ELF-1 (cell line): Measurements from ENCODE around the gene PITRM1.

ENCODE experiments used
- DNase-seq: peaks from one replicate; pipeline ENCODE4 v3.0.0-alpha.2; 2016; ENCODE audit warnings: low read depth, low spot score

PITRM1 gene

DNA sequence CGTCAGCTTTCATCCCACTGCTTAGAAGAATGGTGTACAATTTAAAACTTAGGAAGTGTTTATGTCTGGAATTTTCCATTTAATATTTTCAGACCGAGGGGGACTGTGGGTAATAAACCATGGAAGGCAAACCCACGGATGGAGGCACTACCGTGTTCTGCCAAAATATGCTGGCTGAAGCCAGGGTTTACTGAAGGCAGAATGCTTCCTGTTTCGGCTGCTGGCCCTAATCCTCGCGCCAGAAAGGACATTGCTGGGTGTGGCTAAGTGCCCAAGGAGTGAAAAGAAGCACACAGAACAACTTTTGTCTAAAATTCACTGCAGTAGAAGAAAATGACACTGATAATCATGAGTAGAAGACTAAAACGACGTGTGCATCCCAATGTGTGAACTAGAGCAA is 32.3 kb downstream of the PITRM1 start:
- no peak for DNase-seq

DNA sequence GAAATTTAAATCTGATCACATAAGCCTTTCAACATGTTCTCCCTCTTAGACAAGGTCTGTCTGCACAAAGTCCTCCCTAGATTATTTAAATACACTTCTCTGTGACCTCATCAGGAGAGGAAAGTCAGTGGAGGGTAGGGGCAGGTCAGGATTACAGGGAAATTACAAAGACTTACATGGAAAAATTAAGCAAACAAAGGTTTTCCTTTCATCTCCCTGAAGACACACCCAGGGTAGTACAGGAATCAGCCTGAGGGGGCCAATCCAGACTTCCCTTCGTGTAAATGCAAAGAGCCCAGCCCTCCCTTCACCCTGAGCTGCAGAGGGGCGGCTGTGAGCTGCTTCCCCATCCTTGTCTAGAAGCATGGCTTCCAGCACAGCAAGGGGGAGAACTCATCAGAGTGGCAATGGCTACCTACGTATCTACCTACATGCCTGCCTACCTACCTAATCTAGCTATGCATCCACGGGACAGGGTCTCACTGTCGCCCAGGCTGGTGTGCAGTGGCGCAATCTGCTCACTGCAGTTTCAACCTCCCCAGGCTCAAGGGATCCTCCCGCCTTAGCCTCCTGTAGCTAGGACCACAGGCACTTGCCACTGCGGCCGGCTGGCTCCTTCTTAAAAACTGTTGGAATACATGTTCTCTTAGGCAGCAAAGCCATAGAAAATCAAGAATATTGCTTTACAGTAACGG is 33.2 kb downstream of the PITRM1 start:
- DNase-seq: peak; percentile 52

DNA sequence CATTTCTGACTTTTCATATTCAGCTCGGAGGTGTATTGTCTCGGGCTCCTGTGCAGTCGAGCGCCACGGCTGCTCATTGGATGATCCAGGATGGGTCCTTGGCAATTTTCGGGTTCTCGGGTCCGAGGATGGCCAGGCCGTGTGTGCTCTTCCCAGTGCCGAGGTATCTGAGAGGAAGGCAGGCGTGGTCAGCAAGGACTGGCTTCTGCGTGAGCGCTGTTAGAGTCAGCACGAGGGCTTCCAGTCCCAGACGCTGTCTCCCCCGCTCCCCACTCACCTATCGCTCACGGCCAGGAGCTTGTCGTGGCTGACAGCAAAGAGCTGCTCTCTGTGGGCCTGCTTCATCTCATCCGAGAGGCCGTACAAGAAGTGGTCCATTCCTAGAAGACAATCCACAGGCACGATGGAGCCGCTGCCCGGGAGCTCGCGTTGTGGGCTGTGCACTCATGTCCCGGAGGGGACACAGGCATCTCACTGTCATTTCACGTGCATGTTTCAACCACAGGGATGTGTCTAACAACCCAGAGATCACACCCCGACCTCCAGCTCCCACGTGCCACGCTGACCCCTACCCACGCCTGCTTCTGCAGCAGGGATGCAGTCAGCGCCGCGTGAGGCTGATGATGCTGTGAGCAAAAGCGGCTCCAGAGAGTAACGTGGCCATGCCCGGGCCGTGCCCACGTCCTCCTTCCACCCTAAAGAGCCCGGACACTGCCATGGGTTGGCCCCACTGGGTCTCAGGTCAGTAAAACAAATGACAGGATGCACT is 34.4 kb downstream of the PITRM1 start:
- no peak for DNase-seq

DNA sequence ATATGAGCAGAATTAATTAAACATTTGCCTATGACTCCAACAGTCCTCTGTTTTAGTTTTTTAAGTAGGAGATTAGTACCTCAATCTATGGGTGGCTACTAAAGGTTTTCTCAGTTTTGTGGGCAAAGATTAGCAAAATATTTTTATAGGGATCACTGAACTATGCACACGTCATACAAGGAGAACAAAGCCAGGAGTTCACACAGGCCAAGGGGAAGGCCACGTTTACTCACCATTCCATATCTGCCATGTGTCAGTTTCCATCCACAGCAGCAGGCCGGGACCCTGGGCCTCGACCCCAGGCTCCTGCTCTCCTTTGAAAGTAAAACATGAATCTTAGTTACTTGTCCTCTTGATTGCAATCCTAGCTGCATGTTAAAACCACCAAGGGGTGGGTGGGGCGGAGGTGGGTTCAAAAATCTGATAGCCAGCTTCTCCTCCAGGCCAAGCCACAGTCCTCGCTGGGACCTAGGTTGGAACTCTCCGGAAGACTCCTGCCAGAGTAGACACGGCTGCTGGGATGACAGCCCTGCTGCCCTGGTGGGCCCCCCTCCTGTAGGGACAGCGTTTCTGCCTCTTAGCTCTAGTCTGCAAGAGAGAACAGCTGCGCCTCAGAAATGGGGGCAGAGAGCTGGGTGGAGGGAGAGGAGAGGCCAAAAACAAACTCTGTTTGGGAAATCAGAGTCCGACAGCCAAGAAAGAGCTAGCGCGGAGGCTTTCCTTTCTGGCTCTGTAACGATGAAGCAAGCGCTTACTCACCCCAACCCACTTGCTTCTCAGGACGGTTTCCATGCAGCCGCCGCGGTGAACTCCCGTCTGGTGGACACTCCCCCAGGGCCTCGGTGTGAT is 35.6 kb downstream of the PITRM1 start:
- DNase-seq: no peak

DNA sequence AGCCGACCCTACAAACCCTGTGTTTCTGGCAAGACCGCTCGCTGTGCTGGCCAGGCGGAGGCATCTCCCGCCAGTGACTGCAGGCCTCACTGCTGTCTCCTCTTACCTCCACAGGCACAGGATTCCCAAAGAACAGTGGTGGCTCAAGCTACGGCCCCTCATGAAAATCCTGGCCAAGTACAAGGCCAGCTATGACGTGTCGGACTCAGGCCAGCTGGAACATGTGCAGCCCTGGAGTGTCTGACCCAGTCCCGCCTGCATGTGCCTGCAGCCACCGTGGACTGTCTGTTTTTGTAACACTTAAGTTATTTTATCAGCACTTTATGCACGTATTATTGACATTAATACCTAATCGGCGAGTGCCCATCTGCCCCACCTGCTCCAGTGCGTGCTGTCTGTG is 36.2 kb downstream of the PITRM1 start:
- no peak for DNase-seq

DNA sequence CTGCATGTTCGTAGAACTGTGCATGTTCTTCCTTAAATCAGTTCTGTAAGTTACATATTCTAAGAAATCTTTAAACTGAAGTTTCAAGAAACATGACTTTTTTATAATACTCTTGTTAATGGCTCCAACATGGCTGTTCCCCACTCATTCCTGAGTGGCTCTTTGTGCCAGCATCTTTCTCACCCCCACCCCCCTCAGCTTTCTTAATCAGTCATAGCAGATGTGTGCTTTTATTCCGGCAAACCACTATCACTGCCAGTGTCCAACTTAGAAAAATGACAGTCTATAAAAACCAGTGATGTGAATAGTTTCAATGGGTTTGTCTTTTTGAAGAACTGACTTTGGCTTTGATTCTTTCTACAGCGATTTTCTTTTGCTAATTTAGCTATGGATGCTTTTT is 37.6 kb downstream of the PITRM1 start:
- no peak for DNase-seq

DNA sequence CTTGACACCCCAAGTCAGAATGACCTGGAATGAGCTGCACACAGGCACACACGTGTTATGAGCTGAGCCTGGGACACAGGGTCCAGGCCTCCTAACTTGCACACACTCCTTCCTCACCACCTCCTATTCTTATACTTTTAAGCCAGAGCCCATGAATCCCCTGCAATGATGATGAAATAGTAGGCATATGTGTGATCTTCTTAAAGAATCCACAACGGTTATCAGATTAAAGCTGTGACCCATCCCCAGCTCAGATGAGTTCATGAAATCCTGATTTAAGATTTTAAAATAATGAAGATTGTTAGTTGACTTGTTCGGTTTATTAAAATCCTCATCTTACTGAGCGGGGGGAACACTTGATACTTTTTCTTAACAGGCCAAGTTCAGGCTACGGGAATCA is 38.6 kb downstream of the PITRM1 start:
- no peak for DNase-seq

DNA sequence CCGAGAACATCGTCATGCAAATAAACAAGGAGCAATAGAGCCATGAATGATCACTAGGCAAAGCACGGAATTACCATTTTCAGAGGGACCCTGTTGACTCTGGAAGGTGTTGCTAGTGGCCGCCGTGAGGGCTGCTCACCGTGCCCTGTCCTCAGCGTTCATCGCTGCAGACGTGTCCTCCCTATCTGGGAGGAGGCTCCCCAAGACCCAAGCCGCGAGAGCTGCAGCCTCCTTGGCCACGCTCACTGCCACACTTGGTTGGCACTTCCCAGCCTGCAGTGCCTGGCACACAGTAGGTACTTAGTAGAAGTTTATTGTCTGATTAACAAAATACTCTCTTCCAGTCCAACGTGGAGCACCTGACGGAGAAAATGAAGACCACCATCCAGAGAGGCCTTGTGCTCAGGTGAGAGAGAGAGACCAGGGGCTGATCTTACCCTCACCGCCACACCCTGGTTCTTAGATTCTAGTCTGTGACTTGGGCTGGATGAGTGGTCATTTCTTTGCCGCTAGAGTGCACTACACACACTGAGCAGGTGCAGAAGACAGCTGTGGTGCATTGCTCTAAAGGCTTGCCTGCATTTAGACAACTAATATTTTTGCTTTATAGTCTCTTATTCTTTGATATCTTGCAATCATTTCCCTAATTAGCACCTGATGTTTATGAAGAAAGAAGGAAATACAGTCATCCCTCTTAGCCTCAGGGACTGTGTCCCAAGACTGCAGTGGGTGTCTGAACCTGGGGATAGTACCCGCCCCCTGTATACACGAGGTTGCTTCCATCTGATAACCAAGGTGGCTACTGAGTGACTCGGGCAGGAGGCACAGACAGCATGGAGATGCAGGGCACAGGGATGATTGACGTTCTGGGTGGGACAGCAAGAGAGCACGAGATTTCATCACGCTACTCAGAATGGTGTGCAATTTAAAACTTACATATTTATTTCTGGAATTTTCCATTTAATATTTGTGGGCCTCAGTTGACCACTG is 40.3 kb downstream of the PITRM1 start:
- no peak for DNase-seq

DNA sequence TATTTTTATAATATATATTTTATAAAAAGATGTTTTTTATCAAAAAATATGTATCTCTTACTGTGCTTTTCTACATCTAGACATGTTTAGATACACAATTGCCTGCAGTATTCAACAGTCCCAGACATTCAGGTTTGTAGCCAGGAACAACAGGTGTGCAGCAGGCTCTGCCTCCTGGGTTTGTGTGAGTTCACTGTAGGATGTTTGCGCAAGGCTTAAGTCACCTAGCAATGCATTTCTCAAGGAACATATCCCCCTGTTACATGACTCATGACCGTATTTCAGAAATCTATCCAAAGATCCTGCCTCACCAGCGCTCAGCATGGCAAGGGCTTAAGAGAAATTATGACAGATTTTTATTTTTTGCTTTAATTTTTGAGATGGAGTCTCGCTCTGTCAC is 41.5 kb downstream of the PITRM1 start:
- no peak for DNase-seq

DNA sequence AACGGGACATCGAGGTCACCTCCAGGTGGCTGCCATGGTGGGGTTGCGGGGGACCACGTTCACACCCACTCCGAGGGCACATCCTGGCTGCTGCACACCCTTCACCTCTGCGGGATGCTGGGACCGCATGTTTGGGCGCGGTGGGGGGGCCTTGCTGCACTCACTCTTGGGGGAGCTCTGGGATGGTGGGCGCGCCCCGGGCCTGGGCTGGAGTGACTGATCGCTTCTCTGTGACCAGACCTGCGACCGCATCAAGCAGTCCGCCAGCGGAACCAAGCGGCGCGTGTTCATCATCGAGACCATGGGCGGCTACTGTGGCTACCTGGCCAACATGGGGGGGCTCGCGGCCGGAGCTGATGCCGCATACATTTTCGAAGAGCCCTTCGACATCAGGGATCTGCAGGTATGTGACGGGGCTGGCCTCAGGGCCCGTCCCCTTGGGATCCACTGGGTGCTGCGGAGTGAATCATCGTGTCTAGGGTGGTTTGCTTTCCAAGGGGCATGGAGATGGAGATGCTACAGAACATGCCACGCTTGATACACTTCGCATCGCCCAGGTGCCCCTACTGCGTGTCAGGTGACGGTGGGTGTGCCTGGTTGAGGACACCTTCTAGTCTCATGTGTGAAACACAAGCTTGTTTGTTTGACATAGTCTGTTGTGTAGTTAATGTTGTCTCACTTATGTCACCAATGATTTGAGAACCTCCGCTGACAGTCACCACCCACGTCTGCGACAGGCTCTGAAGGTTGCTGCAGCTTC is 42.8 kb downstream of the PITRM1 start:
- no peak for DNase-seq

DNA sequence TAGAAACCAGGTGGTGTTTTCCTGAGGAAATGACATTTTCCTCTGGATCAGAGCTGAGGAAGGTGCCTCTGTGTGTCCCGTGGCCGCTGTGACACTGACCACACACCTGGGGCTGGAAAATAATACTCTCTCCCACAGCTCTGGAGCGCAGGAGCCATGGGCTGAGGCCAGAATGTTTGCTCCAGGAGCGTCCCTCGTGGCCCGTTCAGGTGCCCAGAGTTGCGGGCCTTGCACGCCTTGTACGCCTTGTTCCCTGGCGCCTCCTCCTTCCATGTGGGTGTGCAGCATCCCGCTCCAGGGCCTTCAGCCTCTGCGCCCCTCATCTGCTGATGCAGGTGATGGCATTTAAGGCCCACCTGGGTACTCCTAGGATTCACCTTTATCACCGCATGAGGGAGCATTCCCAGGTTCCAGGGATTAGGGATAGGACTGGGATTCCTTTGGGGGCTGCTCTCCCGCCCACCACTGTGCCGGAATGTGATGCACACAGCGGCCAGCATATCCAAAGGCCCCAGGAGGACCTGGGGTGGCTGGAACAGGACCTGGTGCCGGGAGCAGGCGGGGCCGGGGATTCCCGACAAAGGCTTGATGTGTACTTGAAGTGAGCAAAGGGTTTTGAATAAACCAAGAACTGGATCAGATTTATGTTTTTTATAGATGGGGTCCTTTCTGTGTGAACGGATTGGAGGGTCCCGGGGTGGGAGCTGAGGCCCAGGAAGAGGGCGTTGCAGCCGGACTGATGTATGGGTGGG is 44.0 kb downstream of the PITRM1 start:
- no peak for DNase-seq

DNA sequence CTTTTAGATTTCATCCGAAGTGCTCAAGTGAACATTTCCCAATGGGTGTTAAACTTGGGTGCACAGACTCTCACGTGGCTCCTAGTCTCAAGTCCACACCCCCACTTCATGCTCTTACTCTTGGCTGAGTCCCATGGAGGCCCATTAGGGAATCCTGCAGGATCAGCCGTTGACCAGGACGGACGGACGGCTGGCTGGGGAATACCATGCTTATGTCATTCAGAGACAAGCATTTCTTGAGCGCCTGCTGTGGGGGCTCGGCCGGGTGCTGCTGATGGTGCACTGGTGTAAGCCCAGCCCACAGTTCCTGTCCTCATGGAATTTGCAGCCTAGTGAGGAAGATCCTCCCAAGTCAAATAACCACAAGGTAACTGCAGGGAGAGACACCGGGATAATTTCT is 44.7 kb downstream of the PITRM1 start:
- DNase-seq: no peak

DNA sequence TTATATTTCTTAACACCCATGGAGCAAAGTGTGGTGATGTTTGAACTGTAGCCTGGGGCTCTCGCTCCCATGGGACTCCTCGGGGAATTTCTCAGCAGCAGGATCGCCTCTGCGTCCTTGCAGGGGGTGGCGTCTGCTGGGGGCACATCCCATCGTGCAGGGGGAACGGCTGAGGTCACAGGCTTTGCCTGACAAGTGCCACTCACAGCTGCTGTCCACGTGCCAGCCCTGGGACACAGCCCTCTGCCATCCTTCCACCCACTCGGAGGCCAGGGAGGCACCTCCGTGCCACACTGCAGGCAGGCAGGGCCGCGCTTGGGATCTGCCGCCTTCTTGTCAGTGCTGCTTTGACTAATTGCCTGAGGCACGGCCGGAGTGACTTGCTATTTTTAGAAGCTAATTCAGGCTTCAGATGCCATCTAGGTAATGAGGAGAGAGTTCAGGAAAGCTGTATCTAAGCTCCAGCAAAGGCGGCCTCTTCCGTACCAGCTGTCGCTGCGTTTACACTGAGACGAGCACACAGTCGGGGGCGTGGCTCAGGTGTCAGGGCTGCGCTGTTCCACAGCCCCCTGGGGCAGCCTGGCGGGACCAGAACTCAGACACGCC is 45.7 kb downstream of the PITRM1 start:
- DNase-seq: peak; percentile 75

DNA sequence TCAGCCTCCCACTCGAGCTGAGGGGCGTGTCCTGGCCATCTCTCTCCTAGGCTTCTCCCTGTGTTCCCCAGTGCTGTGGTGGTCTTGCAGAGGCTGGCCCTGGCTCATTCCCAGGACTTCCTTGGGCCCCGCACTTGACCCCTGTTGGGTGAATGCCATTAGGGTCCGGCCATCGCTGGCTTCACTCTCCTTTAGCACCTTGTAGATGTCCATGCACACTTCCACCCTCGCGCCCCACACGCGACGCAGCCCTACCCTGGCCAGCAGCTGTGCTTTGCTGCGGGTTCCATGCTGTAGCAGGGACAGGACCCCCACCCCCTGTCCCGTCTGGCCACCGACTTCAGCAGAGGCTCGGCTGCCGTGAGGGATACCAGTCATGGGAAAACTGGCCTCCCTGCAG is 46.3 kb downstream of the PITRM1 start:
- no peak for DNase-seq

DNA sequence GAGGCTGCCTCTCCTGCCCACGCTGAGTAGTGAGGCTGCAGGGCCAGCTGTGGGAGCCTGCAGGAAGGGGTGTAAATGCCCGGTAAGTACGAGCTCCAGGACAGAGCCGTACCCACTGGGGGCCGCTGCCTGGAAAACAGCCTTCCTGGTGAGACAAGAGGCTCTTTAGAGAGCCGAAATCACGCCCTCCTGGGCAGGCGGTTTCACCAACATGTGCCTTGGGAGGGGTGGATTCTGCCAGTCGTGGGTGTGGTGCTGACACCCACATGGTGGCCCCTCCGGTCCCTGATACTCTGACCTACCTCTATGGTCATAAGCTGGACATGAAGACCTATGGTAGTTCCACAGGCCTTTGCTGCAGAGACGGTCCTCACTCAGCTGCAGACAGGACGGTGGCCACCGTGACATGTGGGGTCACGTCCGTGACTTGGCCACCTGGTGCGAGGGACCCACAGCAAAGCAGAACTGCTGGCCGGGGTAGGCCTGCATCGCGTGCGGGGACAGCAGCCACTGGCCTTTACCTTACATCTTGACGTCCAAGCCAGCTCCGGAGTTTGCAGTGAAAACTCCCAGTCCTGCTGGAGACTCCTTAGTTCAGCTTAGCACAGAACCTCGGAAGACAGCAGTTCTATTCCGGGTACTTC is 46.9 kb downstream of the PITRM1 start:
- no peak for DNase-seq

DNA sequence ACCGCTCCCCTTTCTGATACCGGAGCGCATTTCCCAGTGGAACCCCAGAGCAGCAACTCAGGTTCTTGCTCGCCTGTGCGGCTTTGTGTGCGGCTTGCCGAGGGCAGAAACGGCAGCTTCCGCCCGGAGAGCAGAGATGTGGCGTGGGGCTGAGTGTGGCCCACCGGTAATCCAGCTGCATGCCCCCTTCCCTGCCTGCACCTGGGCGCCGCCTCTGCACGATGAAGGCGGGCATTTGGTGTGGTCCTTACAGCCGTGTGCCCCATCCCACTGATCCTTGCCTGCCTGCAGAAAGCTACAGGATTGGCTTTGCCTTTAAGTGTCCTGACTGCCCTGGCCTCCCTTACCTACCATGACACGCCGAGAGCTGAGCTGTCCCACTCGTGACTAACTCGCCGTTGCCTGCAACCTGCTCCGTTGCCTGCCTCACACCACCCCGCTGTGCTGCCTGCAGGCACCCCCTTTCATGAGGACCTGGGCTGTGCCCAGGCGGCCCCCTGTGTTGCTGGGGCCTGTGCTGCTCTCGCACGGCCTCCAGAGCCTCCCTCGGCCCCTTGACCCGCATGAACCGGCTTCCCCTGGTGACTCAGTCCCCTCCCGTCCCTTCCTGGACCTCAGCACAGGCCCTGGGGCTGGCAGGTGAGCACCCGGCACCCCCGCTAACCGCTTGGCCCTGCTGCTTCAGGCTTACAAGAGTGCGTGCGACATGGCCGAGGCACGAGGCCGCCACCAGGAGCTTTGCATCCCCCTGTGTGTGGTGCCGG is 48.0 kb downstream of the PITRM1 start:
- DNase-seq: no peak

DNA sequence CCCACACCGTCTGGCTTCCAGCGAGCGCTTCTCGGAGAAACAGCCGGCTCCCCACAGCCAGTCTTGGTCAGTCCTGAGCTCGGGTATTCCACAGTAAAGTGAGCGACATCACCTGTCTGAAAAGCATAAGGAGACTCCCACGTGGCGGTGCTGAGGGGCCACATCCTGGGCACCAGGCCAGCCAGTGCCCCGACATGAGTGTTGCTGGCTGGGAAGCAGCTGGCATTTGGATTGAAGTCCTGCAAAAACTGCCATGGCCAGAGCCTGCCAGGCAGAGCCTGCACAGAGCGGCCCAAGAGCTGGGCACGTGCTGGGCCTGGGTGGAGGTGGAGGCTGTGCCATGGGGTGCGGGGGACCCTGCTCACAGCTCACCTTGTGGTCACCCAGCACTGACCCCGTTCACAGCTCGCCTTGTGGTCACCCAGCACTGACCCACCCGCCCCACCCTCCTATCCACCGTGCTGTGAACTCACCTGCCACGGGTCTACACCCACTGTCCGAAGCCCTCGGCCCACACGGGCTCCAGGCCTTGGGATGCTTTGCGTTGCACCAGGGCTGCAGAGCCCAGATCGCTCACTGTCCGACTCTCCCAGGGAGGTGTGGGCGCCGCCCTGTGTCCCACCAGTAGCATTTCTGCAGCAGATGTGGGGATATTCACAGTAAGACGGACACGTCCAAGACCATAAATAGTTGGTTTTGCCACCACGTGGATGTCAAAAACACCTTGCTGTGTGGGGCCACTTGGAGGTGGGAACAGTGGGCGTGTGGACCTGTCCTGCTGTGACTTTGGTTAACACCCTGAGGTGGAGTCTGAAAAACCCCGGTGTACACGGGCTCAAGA is 48.8 kb downstream of the PITRM1 start:
- DNase-seq: no peak
